ENCODE measurements around the gene R3HDML. TPM values are rescaled to one million over a fixed set of nuclear protein-coding genes. Genes with fewer than 3 reads are reported as not detected.

Gene R3HDML
- total RNA-seq (2022; extraction: Qiagen RNA extraction; ENCODE audit: low read depth), result 0.18 to 0.75 TPM (median 0.39 TPM) in 4 of 5 replicates, not detected in the other

GRCh38 chr20:44336725-44337380 lies at the start of gene R3HDML:
Gene R3HDML, plus strand, starts transcription at chr20:44337043. Its CDS starts 115 bp downstream, at chr20:44337158.

GRCh38 chr20:44310664-44311639 lies 25.9 kb upstream of the R3HDML start, which contains the start of gene FITM2:
Gene FITM2, minus strand, starts transcription at chr20:44311202. Its CDS starts 54 bp downstream, at chr20:44311148.

GRCh38 chr20:44355498-44356352 lies 18.9 kb downstream of the R3HDML start, which contains the start of gene HNF4A:
Gene HNF4A, plus strand, starts transcription at chr20:44355699. Its CDS starts 106 bp downstream, at chr20:44355805.

Other genes with a start within 250 kb of the R3HDML start
- gene JPH2, start 149.9 kb upstream of the R3HDML start, total RNA-seq (2022; extraction: Qiagen RNA extraction; ENCODE audit: low read depth), result 3.0 to 3.7 TPM (median 3.2 TPM) in 5 replicates
- gene OSER1, start 126.3 kb upstream of the R3HDML start, total RNA-seq (2022; extraction: Qiagen RNA extraction; ENCODE audit: low read depth), result 43.4 to 57.9 TPM (median 51.2 TPM) in 5 replicates
- 0.08 TPM in 1 of 5 replicates, not detected in the others for gene GDAP1L1, start 89.7 kb upstream of the R3HDML start, total RNA-seq (2022; extraction: Qiagen RNA extraction; ENCODE audit: low read depth)
- 7.2 to 9.3 TPM (median 8.7 TPM) in 5 replicates for gene FITM2, start 25.8 kb upstream of the R3HDML start, total RNA-seq (2022; extraction: Qiagen RNA extraction; ENCODE audit: low read depth)
- 15.4 to 21.7 TPM (median 19.8 TPM) in 5 replicates for gene HNF4A, start 18.7 kb downstream of the R3HDML start, total RNA-seq (2022; extraction: Qiagen RNA extraction; ENCODE audit: low read depth)
- gene TTPAL, start 138.8 kb downstream of the R3HDML start, total RNA-seq (2022; extraction: Qiagen RNA extraction; ENCODE audit: low read depth), result 11.3 to 18.0 TPM (median 14.1 TPM) in 5 replicates
- gene SERINC3, start 185.0 kb downstream of the R3HDML start, total RNA-seq (2022; extraction: Qiagen RNA extraction; ENCODE audit: low read depth), result 69.8 to 89.6 TPM (median 87.0 TPM) in 5 replicates
- gene PKIG, start 245.5 kb downstream of the R3HDML start, total RNA-seq (2022; extraction: Qiagen RNA extraction; ENCODE audit: low read depth), result 35.2 to 41.6 TPM (median 37.8 TPM) in 5 replicates